ENCODE measurements around the gene SLC25A44.

SLC25A44 gene

DNA sequence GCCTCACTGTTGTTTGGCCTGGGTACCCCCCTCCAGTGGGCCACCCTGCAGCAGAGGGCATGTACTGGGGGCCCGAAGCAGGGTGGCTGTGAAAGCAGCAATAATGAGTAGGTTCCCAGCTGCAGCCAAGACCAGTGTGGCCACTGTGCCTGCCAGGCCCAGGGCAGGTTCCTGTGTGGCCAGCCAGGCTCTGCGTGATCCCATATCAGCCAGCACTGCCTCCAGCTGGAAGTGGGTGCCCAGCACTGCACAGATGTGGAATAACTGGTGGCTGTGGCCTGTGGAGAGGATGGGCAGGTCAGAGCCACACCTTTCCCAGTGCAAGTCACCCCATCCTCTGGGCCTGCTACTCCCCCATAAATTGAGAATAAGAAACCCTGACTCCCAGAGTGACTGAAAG lies 50.2 kb downstream of the SLC25A44 start:
- no peak for DNase-seq

DNA sequence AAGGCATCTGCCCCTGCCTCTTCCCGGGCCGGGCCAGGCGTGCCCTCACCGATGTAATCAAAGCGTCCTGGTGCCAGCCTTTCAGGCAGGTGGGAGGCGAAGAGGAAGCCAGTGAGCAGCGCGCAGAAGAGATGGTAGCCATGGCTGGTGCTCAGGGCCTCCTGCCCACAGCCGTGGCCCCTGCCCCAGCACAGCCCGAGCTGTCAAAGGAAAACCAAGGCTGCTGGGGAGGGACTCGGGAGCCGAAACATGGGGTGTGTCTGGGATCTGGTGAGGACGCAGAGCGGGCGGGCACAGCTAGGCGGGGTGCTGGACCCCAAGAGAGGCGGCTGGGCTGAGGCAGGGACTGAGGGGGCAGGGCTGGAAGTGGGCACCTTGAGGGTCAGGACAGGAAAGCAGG lies 50.8 kb downstream of the SLC25A44 start:
- no peak for DNase-seq

DNA sequence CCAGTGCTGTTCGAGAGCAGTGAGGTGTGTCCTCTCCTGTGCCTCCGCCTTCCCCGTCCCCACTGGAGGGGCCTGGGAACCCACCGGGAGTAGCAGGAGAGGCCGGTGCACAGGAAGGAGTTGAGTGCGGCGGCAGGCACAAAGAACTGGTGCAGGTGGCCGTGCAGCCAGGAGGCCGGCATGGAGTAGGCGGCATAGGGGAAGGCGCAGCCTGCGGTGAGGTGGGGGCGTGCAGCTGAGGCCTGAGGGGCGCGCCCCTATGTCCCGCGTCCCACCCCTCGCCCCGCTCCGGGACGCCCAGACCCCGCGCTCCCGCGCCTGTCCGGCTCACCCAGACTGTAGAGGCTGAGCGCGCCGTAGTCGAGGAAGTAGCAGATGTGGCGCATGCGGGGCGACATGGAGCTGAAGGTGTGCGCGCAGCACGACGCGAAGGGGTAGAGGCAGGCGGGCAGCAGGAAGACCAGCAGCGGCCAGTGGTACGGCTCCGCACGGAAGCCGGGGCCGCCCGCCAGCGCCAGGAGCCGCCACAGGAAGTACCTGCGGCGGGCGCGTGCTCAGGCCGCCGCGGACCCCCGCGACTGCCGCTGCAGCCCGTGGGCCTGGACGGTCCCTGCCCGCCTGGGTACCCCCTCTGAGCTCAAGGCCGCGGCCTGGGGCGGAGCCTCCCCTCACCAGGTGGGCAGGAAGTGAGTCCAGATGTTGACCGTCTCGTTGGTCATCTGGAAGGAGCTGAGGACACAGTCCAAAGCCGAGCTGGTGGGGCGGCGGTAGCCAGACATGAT lies 51.7 kb downstream of the SLC25A44 start:
- DNase-seq: peak; percentile 82

DNA sequence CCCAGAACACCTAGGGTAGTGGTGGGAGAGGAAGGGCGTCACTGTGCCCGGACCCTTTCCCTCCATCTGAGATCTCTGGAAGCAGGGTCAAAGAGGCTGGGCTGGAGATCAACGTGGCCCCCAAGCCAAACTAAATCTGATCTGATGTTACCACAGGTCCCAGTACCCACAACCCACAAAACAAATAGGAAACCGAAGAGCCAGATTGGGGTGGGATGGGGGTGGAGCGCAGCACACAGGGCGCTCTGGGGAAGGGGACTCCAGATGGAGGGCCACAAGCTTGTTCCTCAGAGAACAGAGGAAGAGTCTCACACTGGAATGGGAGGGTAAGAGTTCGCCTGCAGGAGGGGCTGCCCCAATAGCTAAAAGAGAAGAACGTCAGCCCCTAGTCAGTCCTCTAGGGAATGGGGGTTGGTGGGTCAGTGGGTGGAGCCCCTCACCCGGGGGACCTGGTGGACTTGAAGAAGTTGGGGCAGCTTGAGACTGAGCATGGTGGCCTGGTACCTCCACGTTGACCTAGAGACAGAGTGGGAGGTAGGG lies 52.4 kb downstream of the SLC25A44 start:
- DNase-seq: peak; percentile 63

DNA sequence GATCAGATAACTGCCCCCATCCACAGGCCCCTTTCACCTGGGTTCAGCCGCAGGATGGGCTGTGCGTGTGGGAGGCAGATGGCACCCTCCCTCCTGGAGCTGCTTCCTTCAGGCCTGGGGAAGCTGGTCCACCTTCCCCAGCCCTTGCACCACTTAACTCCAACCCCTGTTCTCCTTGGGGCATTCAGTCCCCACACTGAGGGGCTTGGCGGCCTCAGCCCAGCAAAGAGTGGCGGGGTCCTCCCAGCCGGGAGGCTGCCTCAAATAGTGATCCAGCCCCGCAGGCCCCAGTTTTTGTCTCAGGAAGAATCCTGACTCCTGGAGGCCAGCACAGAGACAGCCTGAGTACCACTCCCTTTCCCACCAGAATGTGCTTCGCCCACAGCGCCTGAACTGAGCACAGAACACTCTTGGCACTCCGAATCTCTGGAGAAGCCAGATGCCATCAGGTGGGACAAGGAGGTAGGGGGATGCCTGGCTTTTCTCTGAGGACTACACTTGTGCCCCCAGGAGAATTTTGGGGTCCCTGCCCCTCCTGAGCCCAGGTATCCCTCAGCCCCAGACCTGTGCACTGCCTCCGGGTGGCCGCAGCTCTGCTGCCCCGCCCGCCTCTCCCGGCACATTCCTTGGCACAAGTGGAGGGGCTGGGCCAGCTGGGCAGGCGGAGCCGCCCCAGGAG lies 53.0 kb downstream of the SLC25A44 start:
- DNase-seq: peak; percentile 62

DNA sequence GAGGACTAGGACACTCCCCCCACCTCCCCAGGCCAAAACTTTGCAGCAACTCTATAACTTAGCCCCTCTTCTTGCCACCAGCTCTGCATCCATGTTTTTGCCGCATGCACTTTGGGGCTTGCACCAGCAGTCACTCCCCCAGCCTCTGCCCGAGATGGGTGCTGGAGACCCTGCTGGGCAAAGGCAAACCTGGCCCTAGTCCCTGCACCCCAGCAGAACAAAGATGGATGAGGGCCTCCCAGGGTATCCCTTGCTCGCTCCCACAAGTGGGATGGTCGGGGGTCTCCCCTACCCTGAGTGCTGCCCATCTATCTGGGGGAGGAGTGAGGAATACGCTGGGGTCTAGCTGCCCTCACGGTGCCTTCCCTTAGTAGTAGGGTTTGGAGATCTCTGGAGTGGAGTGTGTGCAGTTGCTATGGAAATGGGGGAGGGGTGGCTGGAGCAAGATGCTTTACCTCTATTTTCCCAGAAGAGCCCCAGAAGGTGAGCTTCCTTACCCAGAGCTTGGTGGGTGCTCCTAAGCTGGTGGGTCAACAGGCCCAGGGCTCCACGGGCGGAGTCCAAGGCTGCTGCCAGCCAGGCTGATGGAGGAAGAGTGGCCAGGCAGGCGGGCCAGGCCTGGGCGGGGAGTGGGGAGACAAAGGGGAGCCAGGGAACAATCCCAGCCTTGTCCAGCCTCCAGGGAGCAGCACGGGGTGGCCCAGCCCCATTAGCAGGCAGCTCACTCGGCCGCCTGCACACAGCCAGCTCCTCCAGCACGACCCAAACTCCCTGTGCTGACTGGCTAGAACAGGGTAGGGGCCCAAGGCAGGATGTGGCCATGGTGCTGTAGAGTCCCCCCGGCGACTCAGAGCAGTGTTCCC lies 53.8 kb downstream of the SLC25A44 start, which contains the start of gene PAQR6:
TSS of gene PAQR6 (minus strand) at position 597 of the 863 bp plus-strand sequence. CDS start 1,325 bp downstream, outside the sequence.
- peak; percentile 65 for DNase-seq

DNA sequence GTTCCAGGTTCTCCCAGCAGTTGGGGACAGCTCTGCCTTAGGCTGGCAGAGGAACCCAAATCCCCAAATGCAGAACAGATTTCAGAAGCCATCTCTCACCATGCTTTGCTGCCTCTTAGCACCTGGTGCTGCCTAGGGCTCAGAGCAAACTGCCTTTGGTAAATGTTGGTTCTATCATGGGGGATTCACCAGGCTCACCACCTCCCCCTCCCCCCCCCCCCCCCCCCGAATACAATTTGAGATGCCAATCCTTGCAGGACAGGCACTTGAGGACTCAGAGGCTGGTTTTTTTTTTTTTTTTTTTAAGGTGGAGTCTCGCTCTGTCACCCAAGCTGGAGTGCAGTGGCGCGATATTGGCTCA lies 54.4 kb downstream of the SLC25A44 start:
- no peak for DNase-seq

DNA sequence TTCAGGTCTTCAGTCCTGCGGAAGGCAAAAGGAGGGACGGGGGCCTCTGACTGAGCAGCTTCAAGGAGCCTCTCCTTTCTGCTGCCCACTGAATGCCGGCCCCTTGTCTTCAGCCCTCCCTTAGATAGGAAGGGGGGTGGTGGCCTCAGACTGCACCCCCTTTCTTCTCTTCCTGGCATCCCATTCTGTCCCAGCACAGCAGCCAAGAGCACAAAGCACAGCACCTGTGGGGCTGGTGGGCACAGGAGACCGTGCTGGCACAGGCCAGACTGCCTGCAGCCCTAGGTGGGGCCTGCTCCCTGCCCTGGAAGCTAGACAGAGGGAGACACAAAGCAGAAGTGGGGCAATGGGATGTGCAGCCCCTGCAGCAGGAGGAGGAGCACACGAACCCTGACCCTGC lies 55.7 kb downstream of the SLC25A44 start:
- DNase-seq: no peak

DNA sequence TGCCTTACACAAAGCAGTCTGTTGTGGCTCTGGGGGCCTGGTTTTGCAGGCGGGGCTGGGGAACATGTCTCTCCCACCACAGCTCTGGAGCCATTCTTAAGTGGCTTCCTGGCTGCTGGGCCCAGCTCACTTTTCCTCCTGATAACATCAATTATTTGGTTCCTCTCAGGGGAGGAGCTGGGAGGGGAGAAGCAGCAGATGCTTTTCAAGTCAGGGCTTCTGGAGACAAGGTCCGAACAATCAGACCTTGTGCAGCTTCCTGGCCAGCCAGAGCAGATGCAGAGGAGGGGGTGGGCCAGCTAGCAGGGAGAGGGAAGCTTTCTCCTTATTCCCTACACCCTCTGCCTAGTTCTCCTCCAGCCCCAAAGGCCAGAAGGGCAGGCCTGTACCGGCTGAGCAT lies 57.6 kb downstream of the SLC25A44 start:
- no peak for DNase-seq

DNA sequence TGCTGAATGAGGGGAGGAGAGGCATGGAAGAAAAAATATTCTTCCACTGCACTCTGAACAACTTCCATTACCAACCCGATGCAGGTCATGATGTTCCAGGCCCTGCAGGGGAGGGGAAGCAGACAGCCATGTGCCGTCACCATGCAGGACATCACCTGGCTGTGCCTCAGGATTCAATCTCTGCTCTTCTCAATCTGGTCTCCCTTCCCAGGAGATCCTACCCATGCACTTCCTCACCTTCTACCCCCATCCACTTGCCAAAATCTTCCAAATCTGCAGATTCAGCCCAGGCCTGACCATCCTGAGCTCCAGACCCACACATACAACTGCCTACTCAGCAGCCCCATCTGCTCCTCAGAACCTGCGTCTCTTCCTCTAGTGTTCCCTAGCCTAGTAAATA lies 59.7 kb downstream of the SLC25A44 start:
- no peak for DNase-seq

DNA sequence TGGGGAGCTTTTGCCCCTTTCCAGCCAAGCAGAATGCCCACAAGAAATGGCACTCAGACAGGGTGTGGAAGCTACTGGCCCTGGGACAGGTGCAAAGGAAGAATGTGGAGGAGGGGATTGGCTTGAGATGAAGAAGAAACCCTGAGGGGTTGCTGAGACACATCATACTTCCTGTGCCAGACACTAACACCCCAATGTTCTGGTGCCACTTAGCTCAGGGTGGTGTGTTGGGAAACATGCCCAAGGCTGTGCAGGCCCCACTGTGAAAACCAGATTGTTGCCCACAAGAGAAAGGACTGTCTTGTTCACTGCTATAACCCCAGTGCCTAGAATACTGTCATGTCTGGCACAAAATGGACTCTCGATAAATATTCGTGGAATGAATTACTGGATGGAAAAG lies 63.8 kb downstream of the SLC25A44 start:
- DNase-seq: no peak

DNA sequence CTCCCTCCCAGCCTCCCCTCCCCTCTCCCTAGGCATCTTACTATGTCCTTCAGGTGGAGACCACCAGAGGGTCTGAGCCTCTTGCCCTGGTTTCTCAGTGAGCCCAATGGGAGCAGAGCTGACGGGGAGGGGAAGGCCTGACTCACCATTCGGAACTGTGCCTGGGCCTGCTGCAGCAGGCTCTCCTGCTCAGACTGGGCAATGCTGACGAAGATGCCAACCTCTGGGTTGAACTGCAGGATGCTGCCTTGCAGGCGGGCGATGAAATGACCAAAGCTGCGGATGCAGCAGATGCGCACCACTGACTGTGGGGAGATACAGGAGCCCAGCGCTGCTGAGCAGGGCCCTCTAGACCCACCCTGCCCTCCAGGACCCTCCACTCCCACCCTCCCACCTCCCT lies 65.0 kb downstream of the SLC25A44 start:
- no peak for DNase-seq

DNA sequence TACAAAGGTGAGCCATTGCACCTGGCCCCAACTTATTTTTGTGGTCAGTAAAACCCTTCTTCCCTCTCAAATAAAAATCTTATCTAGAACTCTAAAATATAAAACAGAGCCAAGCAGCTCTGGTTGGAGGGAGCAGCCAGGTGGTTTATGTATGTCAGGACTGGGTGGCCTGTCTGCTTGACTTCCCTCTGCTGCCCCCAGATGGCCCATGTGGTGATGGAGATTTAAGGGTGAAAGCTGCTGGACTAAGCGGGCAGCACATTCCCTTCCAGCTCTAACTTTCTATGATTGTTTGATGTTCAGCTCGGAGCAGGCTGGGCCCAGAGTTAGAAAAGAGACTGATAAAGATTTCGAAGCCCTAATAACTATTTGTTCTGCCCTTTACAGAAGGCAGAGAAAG lies 65.9 kb downstream of the SLC25A44 start:
- DNase-seq: no peak

DNA sequence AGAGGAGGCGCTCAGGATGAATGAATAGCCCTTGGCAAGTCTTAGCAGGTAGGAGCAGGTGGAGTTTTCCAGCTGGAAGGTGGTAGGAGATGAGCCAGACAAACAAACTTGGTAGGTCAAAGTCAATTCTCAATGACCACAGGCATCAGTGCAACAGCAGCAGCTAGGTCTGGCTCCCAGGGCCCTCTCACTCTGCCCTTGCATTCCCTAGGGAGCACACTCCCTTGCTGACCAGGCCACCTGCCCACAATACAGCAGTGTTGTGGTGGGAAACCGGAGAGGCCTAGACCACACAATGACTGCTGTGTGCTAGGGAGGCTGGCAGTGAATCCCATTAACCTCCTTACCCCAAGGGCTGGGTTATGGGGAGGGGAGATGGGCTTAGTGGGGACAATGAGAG lies 67.0 kb downstream of the SLC25A44 start:
- DNase-seq: no peak
